Activated T-cell treated with anti-CD3 and anti-CD28 coated beads for 48 hours (primary cell): ENCODE results near the gene EVL.

ENCODE experiments used
- DNase-seq: peaks from one replicate; pipeline ENCODE4 v3.0.0-alpha.2; 2020; ENCODE audit warnings: low read depth

EVL gene

GRCh38 chr14:100131181-100131580 is 66.0 kb downstream of the EVL start:
- DNase-seq: no peak

- DNase-seq: no peak
Observed at GRCh38 chr14:100132161-100132902, 67.1 kb downstream of the EVL start.

DNA sequence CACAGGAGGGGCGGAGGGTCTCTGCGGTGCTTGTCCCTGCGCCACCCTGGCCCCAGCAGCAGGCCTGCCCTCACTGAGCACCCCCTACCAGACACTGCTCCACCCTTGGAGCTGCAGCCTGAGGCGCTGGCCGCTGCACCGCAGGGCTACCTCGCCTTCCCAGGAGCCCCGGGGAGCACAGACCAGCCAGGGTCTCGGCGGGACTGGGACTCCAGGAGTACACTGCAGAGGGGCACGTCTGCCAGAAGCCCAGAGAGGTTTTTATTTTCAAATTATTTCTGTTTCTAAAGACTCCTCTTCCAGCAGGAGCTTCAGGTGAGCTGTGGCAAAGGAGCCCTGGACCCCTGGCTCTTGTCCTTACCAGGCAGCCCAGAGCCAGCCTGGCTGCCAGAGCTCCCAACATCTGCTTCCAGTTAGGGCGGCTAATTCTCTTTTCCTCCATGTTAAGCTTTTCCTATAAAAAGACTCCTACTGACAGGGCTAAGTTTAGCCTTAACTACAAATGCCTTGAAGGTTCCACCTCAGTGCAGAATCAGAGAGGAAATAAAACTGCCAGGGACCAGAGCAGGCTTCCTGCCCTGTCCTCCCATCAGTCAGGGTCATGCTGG is 67.8 kb downstream of the EVL start:
- no peak for DNase-seq

- DNase-seq: no peak
Observed at GRCh38 chr14:100134586-100134985, 69.4 kb downstream of the EVL start.

GRCh38 chr14:100135073-100135472 is 69.9 kb downstream of the EVL start:
- DNase-seq: no peak

DNA sequence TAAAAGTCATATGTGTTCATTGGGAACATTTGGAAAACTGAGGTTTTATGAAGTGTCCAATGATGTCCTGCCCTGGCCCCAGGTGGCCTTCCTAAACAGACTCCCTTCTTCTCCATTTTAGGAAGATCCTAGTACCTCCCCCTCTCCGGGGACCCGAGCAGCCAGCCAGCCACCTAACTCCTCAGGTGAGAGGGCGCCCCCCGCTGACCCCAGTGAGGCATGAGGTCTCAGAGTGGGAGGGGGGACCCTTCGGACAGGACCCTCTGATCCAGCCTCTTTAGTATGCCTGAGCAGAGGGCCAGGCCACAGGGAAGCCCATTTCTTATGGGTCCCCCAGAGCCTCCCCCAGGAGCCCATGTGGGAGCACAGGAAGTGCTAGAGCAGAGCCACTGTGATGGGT is 70.6 kb downstream of the EVL start:
- DNase-seq: no peak

DNA sequence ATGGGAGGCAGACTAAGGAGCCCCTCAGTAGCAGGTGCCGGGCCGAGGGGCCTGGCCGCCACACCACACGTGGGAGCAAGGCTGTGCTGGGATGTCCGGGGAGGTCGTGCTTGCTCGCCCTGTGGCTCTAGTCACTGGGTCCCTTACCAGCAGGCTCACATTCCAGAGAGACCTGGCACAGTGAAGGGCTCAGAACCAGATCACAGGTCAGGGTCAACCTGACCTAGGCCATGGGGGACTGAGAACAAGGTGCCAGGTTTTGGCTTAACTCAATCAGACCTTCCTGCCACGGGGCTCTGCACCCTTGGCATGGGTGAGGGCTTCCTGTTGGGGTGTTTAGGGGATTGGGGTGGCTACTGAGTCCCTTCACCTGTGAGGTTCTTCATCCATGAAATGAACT is 72.0 kb downstream of the EVL start:
- no peak for DNase-seq

DNA sequence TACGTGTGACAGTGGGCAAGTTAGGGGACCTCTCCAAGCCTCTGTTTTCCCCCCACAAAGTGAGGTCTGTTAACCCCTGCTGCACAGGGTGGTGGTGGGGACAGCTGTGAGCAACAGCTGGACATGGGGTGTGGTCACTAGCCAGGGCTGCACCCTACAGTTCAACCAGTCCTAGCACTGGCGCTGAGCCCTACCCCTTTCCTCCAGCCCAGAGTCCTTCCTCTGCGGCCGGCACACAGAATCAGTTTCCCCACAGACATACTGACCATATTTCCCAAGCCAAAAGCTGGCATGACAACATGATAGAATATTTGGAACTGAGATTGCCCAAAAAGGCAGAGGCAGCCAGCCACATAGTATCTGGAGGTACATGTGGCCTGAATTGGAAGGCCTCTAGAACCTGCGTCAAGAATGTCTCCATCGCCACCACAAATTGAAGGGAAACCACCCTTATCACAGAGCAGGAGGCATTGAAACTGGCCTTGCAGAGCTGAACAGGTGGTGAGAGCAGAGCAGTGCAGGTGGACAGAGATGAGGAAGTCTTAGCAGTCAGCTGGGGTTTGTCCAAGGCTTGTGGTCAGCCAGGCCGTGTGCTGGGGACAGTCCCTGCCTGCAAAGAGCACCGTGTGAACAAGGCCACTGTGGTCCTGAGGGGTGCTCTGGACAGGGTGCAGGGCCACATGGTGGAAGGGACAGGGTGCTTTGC is 73.0 kb downstream of the EVL start:
- no peak for DNase-seq

- no peak for DNase-seq
Observed at GRCh38 chr14:100138955-100139354, 73.7 kb downstream of the EVL start.

GRCh38 chr14:100140452-100141078 is 75.3 kb downstream of the EVL start:
- DNase-seq: no peak

GRCh38 chr14:100141098-100141497 is 75.9 kb downstream of the EVL start:
- no peak for DNase-seq

DNA sequence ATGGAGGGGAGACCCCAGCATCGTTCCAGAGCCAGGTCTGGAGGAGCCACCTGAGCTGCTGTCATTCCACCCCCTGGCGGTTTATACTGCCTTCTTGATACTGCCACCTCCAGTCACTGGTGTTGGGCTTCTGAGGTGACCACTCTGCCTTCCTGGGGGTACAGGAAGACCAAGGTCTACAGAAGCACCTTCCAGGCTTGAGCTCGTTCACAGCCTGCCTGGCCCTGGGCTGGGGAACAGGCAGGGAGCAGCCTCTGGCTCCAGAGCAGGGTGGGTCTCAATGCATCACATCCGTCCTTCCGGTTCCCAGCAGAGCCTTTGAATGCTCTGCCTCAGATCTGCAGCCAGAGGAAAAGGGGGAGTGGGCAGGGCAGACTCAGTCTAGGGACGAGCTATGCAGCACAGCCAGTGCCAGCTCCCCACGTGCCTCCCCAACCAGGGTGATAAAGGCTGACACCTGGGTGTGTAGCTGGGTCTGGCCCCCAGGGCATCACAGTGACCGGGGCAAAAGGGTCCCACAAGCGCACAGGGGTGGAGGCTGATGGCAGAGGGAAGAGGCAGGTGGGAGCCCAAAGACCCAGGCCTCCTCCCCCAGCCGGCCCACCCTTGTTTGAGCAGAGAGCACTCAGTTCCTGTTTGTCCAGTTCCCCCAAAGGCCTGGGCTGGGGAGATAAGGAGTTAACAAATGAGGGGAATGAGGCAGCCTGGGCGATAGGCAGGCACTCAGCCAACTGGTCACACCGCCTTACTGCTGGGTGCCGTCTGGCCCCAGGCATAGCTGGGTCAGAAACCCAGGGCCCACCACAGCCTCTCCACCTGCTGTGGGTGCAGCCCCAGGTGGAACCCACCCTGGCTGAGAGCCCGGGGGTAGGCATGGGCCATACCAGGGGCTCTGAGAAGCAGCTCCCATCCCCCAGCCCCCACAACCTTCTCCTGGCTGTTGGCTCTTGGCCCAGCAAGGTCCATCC is 77.1 kb downstream of the EVL start:
- no peak for DNase-seq

DNA sequence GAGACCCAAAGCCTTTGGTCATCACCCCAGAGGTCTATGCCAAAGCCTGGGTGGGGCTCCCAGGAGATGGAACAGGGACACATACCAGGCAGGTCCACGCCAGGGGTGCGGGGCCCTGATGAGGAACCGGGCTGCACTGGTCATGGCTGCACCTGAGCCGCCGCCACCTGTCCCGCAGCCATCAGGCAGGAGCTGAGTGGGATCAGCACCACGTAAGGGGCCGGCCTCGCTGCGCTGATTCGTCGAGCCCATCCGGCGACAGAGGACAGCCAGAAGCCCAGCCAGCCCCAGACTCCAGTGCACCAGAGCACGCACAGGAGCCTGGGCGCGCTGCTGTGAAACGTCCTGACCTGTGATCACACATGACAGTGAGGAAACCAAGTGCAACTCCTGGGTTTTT is 78.3 kb downstream of the EVL start:
- no peak for DNase-seq

GRCh38 chr14:100143934-100144333 is 78.7 kb downstream of the EVL start:
- DNase-seq: no peak

DNA sequence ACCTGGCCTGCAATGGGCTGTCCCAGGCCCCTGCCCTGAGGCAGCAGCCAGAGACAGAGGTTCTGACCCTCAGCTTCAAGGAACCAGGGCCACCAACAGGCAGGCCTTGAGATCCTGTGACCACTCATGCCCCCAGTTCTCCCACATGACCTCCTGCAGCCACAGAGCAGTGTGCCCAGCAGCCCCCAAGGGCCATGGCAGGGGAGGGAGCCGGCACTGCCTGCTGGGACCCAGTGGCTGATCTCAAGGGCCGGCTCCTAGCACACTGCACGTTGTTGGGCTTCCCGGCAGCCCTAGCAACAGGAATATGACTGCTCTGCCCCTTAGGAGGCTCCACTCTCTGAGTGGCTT is 79.4 kb downstream of the EVL start:
- DNase-seq: no peak

DNA sequence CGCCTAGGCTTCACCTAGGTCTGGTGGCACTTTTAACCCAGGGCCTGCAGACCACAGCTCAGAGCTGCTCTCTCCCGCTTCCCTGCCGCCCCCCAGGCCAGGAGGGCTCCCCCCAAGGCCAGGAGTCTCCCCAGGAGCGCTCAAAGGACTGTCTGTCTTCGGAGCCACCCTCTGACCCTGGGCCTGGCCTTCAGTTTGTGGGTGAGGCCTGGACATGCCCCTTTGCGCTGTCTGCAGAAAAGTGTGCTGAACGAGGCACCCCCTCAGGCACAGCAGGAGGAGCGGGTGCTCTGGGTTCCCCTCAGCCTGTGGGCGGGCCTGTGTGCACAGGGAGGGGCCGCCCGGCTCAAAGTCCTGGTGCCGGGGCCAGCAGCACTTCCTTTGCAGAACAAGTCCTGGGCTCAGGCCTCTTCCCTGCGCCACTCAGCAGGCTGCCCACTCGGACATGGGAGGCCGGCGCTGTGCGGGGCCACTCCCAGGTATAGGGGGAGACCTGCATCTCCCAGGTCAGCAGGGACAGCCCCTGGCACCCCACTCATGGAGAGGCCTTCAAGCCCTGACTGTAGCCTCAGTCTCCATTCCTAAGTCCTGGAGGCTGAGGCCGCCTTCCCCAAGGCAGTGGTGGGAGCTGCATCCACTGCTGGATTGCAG is 79.9 kb downstream of the EVL start:
- no peak for DNase-seq

- DNase-seq: no peak
Observed at GRCh38 chr14:100145682-100146464, 80.7 kb downstream of the EVL start.

DNA sequence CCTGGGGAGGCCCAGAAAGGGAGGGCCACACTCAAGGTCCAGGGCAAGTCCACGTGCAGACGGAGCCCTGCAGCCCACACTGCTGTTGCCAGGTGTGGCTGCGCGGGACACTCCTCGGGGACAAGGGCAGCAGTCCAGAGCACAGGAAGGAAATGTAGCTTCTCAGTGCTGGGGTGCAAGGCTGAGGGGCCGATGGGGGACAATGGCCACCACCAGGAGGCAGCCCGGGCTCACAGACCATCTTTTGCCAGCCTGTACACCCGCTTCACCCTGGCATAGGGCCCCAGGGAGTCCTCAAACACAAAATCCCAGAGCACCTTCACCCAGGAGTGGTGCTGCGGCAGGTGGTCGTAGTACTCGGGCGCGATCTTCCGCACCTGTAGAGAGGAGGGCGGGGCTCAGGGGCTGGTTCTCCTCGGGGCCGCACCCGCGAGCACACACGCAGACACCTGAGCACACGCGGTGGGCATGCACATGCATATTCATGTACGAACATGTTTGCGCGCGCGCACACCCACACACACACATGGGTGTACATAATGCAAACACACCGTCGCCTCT is 81.4 kb downstream of the EVL start:
- DNase-seq: no peak

DNA sequence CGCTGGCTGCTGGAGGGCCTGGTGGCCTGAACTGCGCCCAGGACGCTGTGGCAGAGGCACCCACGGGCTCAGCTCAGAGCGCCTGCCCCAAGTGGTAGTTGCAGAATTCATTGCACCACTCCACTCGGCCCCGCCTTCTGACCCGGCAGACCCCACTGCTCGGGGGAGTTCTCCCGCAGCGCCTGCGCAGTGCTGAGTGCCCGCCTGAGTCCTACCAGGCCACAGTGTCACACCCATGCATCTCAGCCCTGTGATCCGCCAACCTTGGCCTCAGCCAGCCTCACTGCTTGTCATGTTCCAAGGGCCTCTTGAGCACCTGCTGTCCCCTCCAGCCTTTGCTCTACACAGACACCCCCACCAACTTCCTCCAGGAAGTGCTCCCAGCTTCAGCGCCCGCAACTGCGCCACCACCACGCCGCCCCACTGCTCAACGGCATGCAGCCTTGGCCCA is 82.0 kb downstream of the EVL start:
- peak; percentile 60 for DNase-seq
